OCI-LY1 (cell line): ENCODE data around the gene ENTPD1.

ENCODE experiments used
- CTCF ChIP-seq: fragments of 200-600 bp; sonication (generic), shearing (Covaris generic); IDR thresholded peaks from 2 replicates; pipeline ENCODE4 v1.5.1; 2017; ENCODE audit warnings: mild to moderate bottlenecking, antibody characterized with exemption, low read length, moderate library complexity, mixed read lengths
- EZH2 ChIP-seq: fragments of 200-600 bp; sonication (generic), shearing (Covaris generic); IDR thresholded peaks from 2 replicates; pipeline ENCODE4 v1.8.0; 2017; ENCODE audit warnings: borderline replicate concordance, mixed run types, mild to moderate bottlenecking, antibody characterized with exemption, low read length, moderate library complexity, mixed read lengths

GRCh38 chr10:95755511-95756004, 405 bp upstream of the ENTPD1 start:
- TF ChIP-seq EZH2 (no peak), CTCF (no peak)
